ENCODE data around the gene C1QTNF5. TPM values are rescaled to one million over a fixed set of nuclear protein-coding genes. Genes with fewer than 3 reads are reported as not detected.

The C1QTNF5 gene
- total RNA-seq, 1 experiment from 2014 or later, result 0.33 TPM

DNA sequence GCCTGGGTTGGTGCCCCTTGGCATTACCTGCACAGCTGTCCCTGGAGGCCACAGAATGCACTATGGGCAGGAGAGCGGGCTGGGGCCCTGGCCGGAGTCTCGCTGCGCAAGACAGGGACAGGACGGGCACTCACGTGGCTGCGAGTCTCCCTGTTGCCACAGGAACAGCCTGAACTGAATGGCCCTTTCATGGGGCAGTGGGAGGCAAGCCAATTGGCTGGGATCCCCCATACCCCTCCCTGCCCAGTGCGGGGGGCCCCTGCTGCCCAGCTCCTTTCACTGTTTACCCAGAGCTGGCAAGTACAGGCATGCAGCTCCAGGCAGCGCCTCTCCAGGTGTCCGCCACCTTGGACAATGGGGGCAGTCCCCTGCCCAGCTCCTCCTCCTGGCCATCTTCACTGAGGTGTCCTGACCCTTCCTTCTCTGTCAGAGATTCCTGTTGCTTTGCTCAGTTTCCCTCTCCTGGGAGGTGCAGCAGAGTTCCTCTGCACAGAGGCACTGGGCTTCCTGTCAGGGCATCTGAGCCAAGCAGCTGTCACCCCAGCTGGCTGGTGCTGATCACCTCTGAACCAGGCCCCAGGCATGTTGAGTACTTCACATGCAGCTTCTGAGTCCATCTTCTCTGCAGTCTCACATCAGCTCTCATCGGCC is 35.6 kb upstream of the C1QTNF5 start:
- no peak overlapping the region for H4K8ac ChIP-seq (replicated peaks; ENCODE audit: insufficient read length, low read depth, low read length)
- H2BK20ac ChIP-seq (ENCODE audit: low read depth, low read length, poor library complexity, severe bottlenecking), result no peak overlapping the region
- no peaks in the 10 kb centered on the region for H4K20me1 ChIP-seq (ENCODE audit: control insufficient read depth, insufficient read depth, insufficient read length)
- no peak overlapping the region for H3T11ph ChIP-seq (ENCODE audit: low read length)
- peaks cover 16% of the 10 kb centered on the region for H3K27me3 Mint-ChIP-seq (ENCODE audit: low read depth)
- H3K4ac ChIP-seq (ENCODE audit: low read depth, low read length), result no peak overlapping the region
- no peak for DNase-seq
- no peak overlapping the region for H2BK120ac ChIP-seq (ENCODE audit: low read depth, low read length, poor library complexity, severe bottlenecking)
- no peak overlapping the region for H4K91ac ChIP-seq (ENCODE audit: insufficient read length, low read depth, low read length)
- no peak overlapping the region for H3K4me2 ChIP-seq (ENCODE audit: insufficient read depth, insufficient read length, low read length)
- no peaks in the 10 kb centered on the region for H3K79me1 ChIP-seq (ENCODE audit: insufficient read depth, low read depth, low read length, poor library complexity, severe bottlenecking)
- H3K9me3 Mint-ChIP-seq, result no peaks in the 10 kb centered on the region
- WGBS (ENCODE audit: extremely low coverage, insufficient read length, low lambda C conversion rate), result no CpG with 5 or more reads among the region's 11 CpGs
- H2AK5ac ChIP-seq (ENCODE audit: insufficient read length, low read length), result no peak overlapping the region
- no peak overlapping the region for H3K18ac ChIP-seq (ENCODE audit: insufficient read length, low read depth, low read length)
- no peak overlapping the region; a peak in 1 of 5 replicates for H3K4me3 Mint-ChIP-seq
- no peak overlapping the region for H3K23ac ChIP-seq (ENCODE audit: insufficient read length, low read depth, low read length)
- H2BK15ac ChIP-seq (ENCODE audit: low read depth, low read length), result no peak overlapping the region
- TF ChIP-seq, protein P1, sequence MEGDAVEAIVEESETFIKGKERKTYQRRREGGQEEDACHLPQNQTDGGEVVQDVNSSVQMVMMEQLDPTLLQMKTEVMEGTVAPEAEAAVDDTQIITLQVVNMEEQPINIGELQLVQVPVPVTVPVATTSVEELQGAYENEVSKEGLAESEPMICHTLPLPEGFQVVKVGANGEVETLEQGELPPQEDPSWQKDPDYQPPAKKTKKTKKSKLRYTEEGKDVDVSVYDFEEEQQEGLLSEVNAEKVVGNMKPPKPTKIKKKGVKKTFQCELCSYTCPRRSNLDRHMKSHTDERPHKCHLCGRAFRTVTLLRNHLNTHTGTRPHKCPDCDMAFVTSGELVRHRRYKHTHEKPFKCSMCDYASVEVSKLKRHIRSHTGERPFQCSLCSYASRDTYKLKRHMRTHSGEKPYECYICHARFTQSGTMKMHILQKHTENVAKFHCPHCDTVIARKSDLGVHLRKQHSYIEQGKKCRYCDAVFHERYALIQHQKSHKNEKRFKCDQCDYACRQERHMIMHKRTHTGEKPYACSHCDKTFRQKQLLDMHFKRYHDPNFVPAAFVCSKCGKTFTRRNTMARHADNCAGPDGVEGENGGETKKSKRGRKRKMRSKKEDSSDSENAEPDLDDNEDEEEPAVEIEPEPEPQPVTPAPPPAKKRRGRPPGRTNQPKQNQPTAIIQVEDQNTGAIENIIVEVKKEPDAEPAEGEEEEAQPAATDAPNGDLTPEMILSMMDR (conservative IDR thresholded peaks at IDR 0.05), result no peak
- H3K4me1 Mint-ChIP-seq, result peaks cover 66 to 76% of the 10 kb centered on the region in 2 experiments
- H2BK5ac ChIP-seq (ENCODE audit: insufficient read length, low read length), result no peak overlapping the region
- no peak overlapping the region for H2AFZ ChIP-seq (ENCODE audit: low read length)
- no peak overlapping the region for H2BK12ac ChIP-seq (ENCODE audit: insufficient read length, low read depth, low read length)
- H3K9me3 ChIP-seq (ENCODE audit: control insufficient read depth, low read depth, low read length), result no peaks in the 10 kb centered on the region
- H3K14ac ChIP-seq (ENCODE audit: insufficient read depth, low read length), result no peak overlapping the region
- no peak overlapping the region for H4K5ac ChIP-seq (ENCODE audit: insufficient read length, low read depth, low read length)
- H3K56ac ChIP-seq (ENCODE audit: insufficient read length, low read depth, low read length), result no peak overlapping the region
- peaks cover 5% of the 10 kb centered on the region for H3K23me2 ChIP-seq (ENCODE audit: insufficient read length, low read depth, low read length, poor library complexity, severe bottlenecking)
- no peak overlapping the region for H3K9ac ChIP-seq (ENCODE audit: extremely low read depth, insufficient read length, low read length)
- peaks cover 3% of the 10 kb centered on the region; the same call in 1 of the 2 replicates for H3K27me3 ChIP-seq (ENCODE audit: insufficient read depth, low read length)
- no peak overlapping the region for H3K27ac ChIP-seq (ENCODE audit: insufficient read length, low read depth, low read length)
- H3K27ac Mint-ChIP-seq, result peak overlapping the region in 2 of 3 experiments; percentile 27 to 70; a peak in 1 of 7 replicates
- peaks cover 0 to 3% (median 0%) of the 10 kb centered on the region in 3 experiments; a peak in 1 of 7 replicates for H3K36me3 Mint-ChIP-seq (ENCODE audit: insufficient read depth in 1 of 3, low read depth in 3 of 3)
- no peaks in the 10 kb centered on the region for H3K79me2 ChIP-seq (ENCODE audit: insufficient read depth, low read length)
- H3K4me1 ChIP-seq (ENCODE audit: insufficient read depth, low read length), result peaks cover 3% of the 10 kb centered on the region; the same call in 1 of the 2 replicates

Data from H9 (cell line).